ENCODE data around the gene PLSCR1. TPM values are rescaled to one million over a fixed set of nuclear protein-coding genes. Genes with fewer than 3 reads are reported as not detected.

PLSCR1 gene
- total RNA-seq, 1 experiment from 2014 or later = 52.7 TPM

DNA sequence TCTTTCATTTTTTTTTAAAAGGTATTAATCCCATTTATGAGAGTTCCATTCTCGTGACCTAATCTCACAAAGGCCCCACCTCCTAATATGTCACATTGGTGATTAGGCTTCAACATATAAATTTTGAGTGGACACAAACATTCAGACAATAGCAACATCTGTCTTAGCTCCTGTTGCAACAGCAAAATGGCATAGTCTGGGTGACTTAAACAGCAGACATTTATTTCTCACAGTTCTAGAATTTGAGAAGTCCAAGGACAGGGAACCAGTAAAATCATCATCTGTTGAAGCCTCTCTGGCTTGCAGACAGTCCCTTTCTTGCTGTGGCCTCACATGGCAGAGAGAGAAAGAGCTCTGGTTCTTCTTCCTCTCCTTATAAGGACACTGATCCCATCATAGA is 71.8 kb downstream of the PLSCR1 start:
- TF ChIP-seq POLR2AphosphoS5 (IDR thresholded peaks at IDR 0.05; ENCODE audit: low read depth, low read length) (no peak), SIN3A (IDR thresholded peaks at IDR 0.05; ENCODE audit: borderline replicate concordance, insufficient read depth, low read depth, low read length) (no peak), TCF7L2 (IDR thresholded peaks at IDR 0.05; ENCODE audit: low read depth, low read length) (no peak)
- TF ChIP-seq, protein P1, sequence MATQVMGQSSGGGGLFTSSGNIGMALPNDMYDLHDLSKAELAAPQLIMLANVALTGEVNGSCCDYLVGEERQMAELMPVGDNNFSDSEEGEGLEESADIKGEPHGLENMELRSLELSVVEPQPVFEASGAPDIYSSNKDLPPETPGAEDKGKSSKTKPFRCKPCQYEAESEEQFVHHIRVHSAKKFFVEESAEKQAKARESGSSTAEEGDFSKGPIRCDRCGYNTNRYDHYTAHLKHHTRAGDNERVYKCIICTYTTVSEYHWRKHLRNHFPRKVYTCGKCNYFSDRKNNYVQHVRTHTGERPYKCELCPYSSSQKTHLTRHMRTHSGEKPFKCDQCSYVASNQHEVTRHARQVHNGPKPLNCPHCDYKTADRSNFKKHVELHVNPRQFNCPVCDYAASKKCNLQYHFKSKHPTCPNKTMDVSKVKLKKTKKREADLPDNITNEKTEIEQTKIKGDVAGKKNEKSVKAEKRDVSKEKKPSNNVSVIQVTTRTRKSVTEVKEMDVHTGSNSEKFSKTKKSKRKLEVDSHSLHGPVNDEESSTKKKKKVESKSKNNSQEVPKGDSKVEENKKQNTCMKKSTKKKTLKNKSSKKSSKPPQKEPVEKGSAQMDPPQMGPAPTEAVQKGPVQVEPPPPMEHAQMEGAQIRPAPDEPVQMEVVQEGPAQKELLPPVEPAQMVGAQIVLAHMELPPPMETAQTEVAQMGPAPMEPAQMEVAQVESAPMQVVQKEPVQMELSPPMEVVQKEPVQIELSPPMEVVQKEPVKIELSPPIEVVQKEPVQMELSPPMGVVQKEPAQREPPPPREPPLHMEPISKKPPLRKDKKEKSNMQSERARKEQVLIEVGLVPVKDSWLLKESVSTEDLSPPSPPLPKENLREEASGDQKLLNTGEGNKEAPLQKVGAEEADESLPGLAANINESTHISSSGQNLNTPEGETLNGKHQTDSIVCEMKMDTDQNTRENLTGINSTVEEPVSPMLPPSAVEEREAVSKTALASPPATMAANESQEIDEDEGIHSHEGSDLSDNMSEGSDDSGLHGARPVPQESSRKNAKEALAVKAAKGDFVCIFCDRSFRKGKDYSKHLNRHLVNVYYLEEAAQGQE (IDR thresholded peaks at IDR 0.05; ENCODE audit: insufficient read depth in 1 of 2, low read depth in 2 of 2, low read length in 1 of 2) = no peak
- TF ChIP-seq, protein P2, sequence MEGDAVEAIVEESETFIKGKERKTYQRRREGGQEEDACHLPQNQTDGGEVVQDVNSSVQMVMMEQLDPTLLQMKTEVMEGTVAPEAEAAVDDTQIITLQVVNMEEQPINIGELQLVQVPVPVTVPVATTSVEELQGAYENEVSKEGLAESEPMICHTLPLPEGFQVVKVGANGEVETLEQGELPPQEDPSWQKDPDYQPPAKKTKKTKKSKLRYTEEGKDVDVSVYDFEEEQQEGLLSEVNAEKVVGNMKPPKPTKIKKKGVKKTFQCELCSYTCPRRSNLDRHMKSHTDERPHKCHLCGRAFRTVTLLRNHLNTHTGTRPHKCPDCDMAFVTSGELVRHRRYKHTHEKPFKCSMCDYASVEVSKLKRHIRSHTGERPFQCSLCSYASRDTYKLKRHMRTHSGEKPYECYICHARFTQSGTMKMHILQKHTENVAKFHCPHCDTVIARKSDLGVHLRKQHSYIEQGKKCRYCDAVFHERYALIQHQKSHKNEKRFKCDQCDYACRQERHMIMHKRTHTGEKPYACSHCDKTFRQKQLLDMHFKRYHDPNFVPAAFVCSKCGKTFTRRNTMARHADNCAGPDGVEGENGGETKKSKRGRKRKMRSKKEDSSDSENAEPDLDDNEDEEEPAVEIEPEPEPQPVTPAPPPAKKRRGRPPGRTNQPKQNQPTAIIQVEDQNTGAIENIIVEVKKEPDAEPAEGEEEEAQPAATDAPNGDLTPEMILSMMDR (IDR thresholded peaks at IDR 0.05) = no peak
- peak overlapping the region; percentile 34; the same call in 1 of the 2 replicates for H3K27ac ChIP-seq (ENCODE audit: low read length)
- ChIA-PET CTCF (no interaction called here), POLR2A (no interaction called here)
- ATAC-seq (no peak), DNase-seq (ENCODE audit: low read depth, low spot score) (no peak)
- in situ Hi-C loops (cut with HindIII; ENCODE audit: low pct_unique_long_range_greater_than_20kb, low sequenced_read_pairs) (no loop called here), intact Hi-C loops (cut with micrococcal nuclease; ENCODE audit: unreplicated experiment) (no loop called here)
- H3K4me3 ChIP-seq (ENCODE audit: low read depth in 2 of 2, low read length in 2 of 2) = no peak overlapping the region
- H3K27me3 ChIP-seq (ENCODE audit: control insufficient read depth, insufficient read depth, low read length) = no peaks in the 10 kb centered on the region
- no peaks in the 10 kb centered on the region for H3K36me3 ChIP-seq (ENCODE audit: control insufficient read depth, insufficient read depth, low read length)
- no TSS peak for BruUV-seq (replicated peaks)
- no peaks in the 10 kb centered on the region for H3K9me3 ChIP-seq (ENCODE audit: control insufficient read depth, insufficient read depth, low read depth, low read length)
- peaks cover 16% of the 10 kb centered on the region for H3K4me1 ChIP-seq (ENCODE audit: control insufficient read depth, insufficient read depth, low read length)

DNA sequence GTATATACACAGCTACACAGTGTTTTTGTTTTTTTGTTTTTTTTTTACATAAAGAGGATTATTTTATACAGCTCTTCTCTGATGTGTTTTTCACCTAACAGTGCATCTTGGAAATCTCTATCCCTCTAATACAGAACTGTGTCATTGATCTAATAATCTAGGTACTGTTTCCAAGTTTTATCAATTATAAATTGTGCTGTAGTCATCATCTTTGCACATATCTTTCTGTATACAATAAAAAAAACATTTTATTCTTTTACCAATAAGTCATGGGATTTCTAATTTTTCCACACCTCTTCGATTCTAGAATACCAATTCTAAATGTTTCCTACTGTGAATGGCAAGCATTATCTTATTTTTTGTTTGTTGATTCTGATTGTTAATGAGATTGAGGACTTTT is 73.4 kb downstream of the PLSCR1 start:
- intact Hi-C loops (cut with micrococcal nuclease; ENCODE audit: unreplicated experiment) = no loop called here

GRCh38 chr3:146470425-146470990 is 73.9 kb downstream of the PLSCR1 start:
- intact Hi-C loops (cut with micrococcal nuclease; ENCODE audit: unreplicated experiment) = no loop called here
- H3K4me1 ChIP-seq (ENCODE audit: control insufficient read depth, insufficient read depth, low read length) = peaks cover 29% of the 10 kb centered on the region
- CTCF ChIA-PET = no interaction called here
- TF ChIP-seq SIN3A (IDR thresholded peaks at IDR 0.05; ENCODE audit: borderline replicate concordance, insufficient read depth, low read depth, low read length) (no peak), POLR2AphosphoS5 (IDR thresholded peaks at IDR 0.05; ENCODE audit: low read depth, low read length) (no peak)
- TF ChIP-seq, protein P1 (IDR thresholded peaks at IDR 0.05; ENCODE audit: insufficient read depth in 1 of 2, low read depth in 2 of 2, low read length in 1 of 2) = no peak
- TF ChIP-seq, protein P2 (IDR thresholded peaks at IDR 0.05) = no peak
- H3K4me3 ChIP-seq (ENCODE audit: low read depth in 2 of 2, low read length in 2 of 2) = peak overlapping the region; percentile 57 to 75
- in situ Hi-C loops (cut with HindIII; ENCODE audit: low pct_unique_long_range_greater_than_20kb, low sequenced_read_pairs) = no loop called here
- POLR2A ChIA-PET = no interaction called here
- BruUV-seq (replicated peaks) = no TSS peak
- ATAC-seq = no peak
- H3K9me3 ChIP-seq (ENCODE audit: control insufficient read depth, insufficient read depth, low read depth, low read length) = no peaks in the 10 kb centered on the region
- H3K36me3 ChIP-seq (ENCODE audit: control insufficient read depth, insufficient read depth, low read length) = no peaks in the 10 kb centered on the region
- no peak for DNase-seq (ENCODE audit: low read depth, low spot score)
- H3K27me3 ChIP-seq (ENCODE audit: control insufficient read depth, insufficient read depth, low read length) = no peaks in the 10 kb centered on the region
- H3K27ac ChIP-seq (ENCODE audit: low read length) = peak overlapping the region; percentile 89

More for the DNA sequence above, 73.4 kb downstream of the PLSCR1 start:
- no peak overlapping the region for H3K4me3 ChIP-seq (ENCODE audit: low read depth in 2 of 2, low read length in 2 of 2)
- POLR2A ChIA-PET = no interaction called here
- peaks cover 26% of the 10 kb centered on the region for H3K4me1 ChIP-seq (ENCODE audit: control insufficient read depth, insufficient read depth, low read length)
- no peak for TF ChIP-seq SIN3A (IDR thresholded peaks at IDR 0.05; ENCODE audit: borderline replicate concordance, insufficient read depth, low read depth, low read length)
- H3K9me3 ChIP-seq (ENCODE audit: control insufficient read depth, insufficient read depth, low read depth, low read length) = no peaks in the 10 kb centered on the region
- no peak for ATAC-seq
- no peak for DNase-seq (ENCODE audit: low read depth, low spot score)
- in situ Hi-C loops (cut with HindIII; ENCODE audit: low pct_unique_long_range_greater_than_20kb, low sequenced_read_pairs) = no loop called here
- H3K27me3 ChIP-seq (ENCODE audit: control insufficient read depth, insufficient read depth, low read length) = no peaks in the 10 kb centered on the region
- no peaks in the 10 kb centered on the region for H3K36me3 ChIP-seq (ENCODE audit: control insufficient read depth, insufficient read depth, low read length)
- BruUV-seq (replicated peaks) = no TSS peak
- CTCF ChIA-PET = no interaction called here
- H3K27ac ChIP-seq (ENCODE audit: low read length) = peak overlapping the region; percentile 89; the same call in 1 of the 2 replicates
